Esophagus muscularis mucosa (tissue), 4 donors: ENCODE results near the gene FAM187B. TPM values are rescaled to one million over a fixed set of nuclear protein-coding genes. Genes with fewer than 3 reads are reported as not detected.

Experiments
- DNase-seq: peaks from one replicate; pipeline ENCODE4 v3.0.0-alpha.2; 2017; ENCODE audit errors: extremely low spot score
- H3K27ac ChIP-seq, 4 donors: fragments of 200-600 bp; sonication (generic); replicated peaks in 1 of 4; 1 replicate in 3 of 4; 2 replicates in 1 of 4; pipeline ENCODE4 v1.5.1; 2016 to 2019; ENCODE audit warnings: mild to moderate bottlenecking in 1 of 4
- H3K27me3 ChIP-seq, 4 donors: fragments of 200-600 bp; sonication (generic); one replicate each; pipeline versions ENCODE4 v1.5.1 to v1.6.0; 2016 to 2019
- H3K36me3 ChIP-seq, 4 donors: fragments of 200-600 bp; sonication (generic); one replicate each; pipeline ENCODE4 v1.5.1; 2016 to 2019
- H3K4me1 ChIP-seq, 4 donors: fragments of 200-600 bp; sonication (generic); one replicate each; pipeline ENCODE4 v1.5.1; 2016 to 2019
- H3K4me3 ChIP-seq, 4 donors: fragments of 200-600 bp; sonication (generic); 1 replicate in 2 of 4; 2 replicates in 2 of 4; pipeline ENCODE4 v1.5.1; 2016 to 2019; ENCODE audit warnings: mild to moderate bottlenecking in 4 of 4, moderate library complexity in 1 of 4
- H3K9me3 ChIP-seq, 4 donors: fragments of 200-600 bp; sonication (generic); 1 replicate in 3 of 4; 2 replicates in 1 of 4; pipeline ENCODE4 v1.5.1; 2016 to 2019
- EP300 ChIP-seq: sonication (generic); formaldehyde crosslinking; IDR thresholded peaks from one replicate; pipeline ENCODE4 v1.6.1; 2017; ENCODE audit warnings: antibody characterized with exemption
- POLR2A ChIP-seq: fragments of 450-650 bp; IDR thresholded peaks from one replicate; pipeline ENCODE4 v1.6.1; 2017; ENCODE audit warnings: antibody characterized with exemption, moderate library complexity, mild to moderate bottlenecking, low read depth
- POLR2AphosphoS5 ChIP-seq, 2 donors: sonication (generic); formaldehyde crosslinking; IDR thresholded peaks; one replicate each; pipeline ENCODE4 v1.6.1; 2017; ENCODE audit warnings: antibody characterized with exemption in 2 of 2
- WGBS: methylation state at CpG from one replicate; pipeline ENCODE4 v1.1.5; 2018; 5-methylcytosine and 5-hydroxymethylcytosine counted together
- intact Hi-C: fragments of 100-400 bp; cut with DNase I; formaldehyde crosslinking; loops from one replicate; pipeline ENCODE4 v1.15.1; 2023
- total RNA-seq, 4 donors: library from RNA; depleted of rRNA; stranded (reverse); fragments of >200 nt; gene quantifications; one replicate each; pipeline versions ENCODE4 v1.1.0 to v1.2.1, GENCODE V29; 2016
- TF ChIP-seq, protein P1 (sequence below), 3 experiments: fragments of 200-600 bp in 2 of 3; fragments of 450-650 bp in 1 of 3; sonication (generic) in 2 of 3; IDR thresholded peaks; one replicate each; pipeline ENCODE4 v1.5.1; 2017 to 2019; ENCODE audit warnings: antibody characterized with exemption in 3 of 3, mild to moderate bottlenecking in 2 of 3, moderate library complexity in 1 of 3

FAM187B gene
- total RNA-seq, 4 donors from 2014 or later = not detected

DNA sequence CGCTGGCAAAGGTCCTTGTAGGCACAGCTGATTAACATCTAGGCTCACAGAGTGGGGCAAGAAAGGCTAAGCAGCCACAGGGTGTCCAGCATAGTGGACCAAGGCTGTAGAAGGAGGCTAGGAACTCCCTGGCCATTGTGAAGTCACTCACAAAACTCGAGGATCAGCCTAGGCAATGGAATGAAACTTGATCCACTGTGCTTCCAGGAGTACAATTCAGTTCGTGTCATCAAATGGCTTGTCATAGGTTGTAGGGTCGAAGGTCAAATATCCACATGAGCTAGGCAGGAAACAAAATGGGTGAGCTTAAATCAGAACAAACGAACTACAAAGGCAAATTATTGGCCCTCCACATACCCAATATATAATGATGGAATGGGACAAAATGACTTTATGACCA lies 4.4 kb upstream of the FAM187B start:
- Histone ChIP-seq H3K4me1 (no peaks in the 10 kb centered on the region), H3K36me3 (no peaks in the 10 kb centered on the region), H3K9me3 (peaks cover 0 to 5% (median 0%) of the 10 kb centered on the region in 4 donors), H3K27ac (no peak overlapping the region), H3K4me3 (no peak overlapping the region), H3K27me3 (peaks cover 0 to 5% (median 0%) of the 10 kb centered on the region in 4 donors)
- TF ChIP-seq EP300 = no peak
- TF ChIP-seq POLR2A = no peak
- TF ChIP-seq, protein P1, sequence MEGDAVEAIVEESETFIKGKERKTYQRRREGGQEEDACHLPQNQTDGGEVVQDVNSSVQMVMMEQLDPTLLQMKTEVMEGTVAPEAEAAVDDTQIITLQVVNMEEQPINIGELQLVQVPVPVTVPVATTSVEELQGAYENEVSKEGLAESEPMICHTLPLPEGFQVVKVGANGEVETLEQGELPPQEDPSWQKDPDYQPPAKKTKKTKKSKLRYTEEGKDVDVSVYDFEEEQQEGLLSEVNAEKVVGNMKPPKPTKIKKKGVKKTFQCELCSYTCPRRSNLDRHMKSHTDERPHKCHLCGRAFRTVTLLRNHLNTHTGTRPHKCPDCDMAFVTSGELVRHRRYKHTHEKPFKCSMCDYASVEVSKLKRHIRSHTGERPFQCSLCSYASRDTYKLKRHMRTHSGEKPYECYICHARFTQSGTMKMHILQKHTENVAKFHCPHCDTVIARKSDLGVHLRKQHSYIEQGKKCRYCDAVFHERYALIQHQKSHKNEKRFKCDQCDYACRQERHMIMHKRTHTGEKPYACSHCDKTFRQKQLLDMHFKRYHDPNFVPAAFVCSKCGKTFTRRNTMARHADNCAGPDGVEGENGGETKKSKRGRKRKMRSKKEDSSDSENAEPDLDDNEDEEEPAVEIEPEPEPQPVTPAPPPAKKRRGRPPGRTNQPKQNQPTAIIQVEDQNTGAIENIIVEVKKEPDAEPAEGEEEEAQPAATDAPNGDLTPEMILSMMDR (IDR thresholded peaks at IDR 0.05) = no peak
- TF ChIP-seq POLR2AphosphoS5 (IDR thresholded peaks at IDR 0.05) = no peak
- intact Hi-C loops = no loop called here
- WGBS = 65% methylated on average over 4 of the region's 5 CpGs
- peak; percentile 86 for DNase-seq

DNA sequence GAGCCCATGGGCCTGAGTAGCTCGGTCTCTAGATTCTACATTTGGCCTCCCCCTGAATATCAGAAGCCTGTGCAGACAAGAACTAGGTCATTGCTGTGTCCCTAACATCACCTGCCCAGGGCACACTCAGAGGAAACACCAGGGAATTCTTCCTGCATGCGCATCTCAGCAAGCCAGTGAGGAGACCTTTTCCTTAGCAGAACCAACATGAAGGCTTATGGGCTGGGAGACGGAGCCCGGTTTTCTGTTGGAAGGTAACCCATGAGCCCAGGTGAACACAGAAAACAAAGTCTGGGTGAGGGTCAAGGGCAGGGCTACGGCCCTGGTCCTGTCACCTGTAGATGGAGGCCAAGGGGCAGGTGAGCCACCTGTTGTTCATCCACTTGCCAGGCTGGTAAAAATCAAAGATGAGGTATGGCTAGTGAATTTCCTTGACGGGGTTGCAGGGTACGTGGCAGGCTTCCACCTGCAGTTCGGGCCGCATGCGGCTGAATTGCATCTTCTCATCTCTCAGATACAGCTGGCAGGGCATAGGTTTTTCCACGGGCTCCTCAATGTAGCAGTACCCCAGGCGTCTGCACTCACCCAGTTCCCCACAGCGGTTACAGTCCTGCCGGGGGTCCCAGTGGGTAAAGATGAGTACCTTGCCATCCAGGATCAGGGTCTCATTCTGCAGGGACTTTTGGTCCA lies 3.6 kb upstream of the FAM187B start:
- TF ChIP-seq POLR2AphosphoS5 (IDR thresholded peaks at IDR 0.05) (no peak), EP300 (no peak), POLR2A (no peak)
- TF ChIP-seq, protein P1 (IDR thresholded peaks at IDR 0.05) = no peak
- WGBS = 88% methylated on average over 13 of the region's 14 CpGs
- H3K4me3 ChIP-seq = no peak overlapping the region
- no peaks in the 10 kb centered on the region for H3K4me1 ChIP-seq
- DNase-seq = peak; percentile 87
- no peak overlapping the region for H3K27ac ChIP-seq
- H3K27me3 ChIP-seq = peaks cover 0 to 5% (median 0%) of the 10 kb centered on the region in 4 donors
- peaks cover 0 to 5% (median 0%) of the 10 kb centered on the region in 4 donors for H3K9me3 ChIP-seq
- intact Hi-C loops = no loop called here
- H3K36me3 ChIP-seq = no peaks in the 10 kb centered on the region

DNA sequence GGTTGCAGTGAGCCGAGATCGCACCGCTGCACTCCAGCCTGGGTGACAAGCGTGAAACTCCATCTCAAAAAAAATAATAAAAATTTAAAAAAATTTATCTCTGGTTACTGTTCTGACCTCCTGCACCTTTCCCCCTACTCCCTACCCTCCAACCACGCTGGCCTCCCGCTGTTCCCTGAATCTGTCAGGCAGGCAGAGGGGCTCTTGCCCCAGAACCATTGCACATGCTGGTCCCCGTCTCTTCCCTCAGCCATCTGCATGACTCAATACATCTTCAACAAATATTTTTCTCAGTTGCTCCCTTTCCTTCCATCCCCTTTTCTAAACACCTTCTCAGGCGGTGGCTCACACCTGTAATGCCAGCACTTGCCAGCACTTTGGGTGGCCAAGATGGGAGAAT lies 1.1 kb upstream of the FAM187B start:
- DNase-seq = peak; percentile 21
- TF ChIP-seq POLR2AphosphoS5 (IDR thresholded peaks at IDR 0.05) (no peak), EP300 (no peak), POLR2A (no peak)
- TF ChIP-seq, protein P1 (IDR thresholded peaks at IDR 0.05) = no peak
- H3K27me3 ChIP-seq = peaks cover 0 to 22% (median 0%) of the 10 kb centered on the region in 4 donors
- H3K36me3 ChIP-seq = no peaks in the 10 kb centered on the region
- no peak overlapping the region for H3K4me3 ChIP-seq
- intact Hi-C loops = no loop called here
- peaks cover 0 to 7% (median 2%) of the 10 kb centered on the region in 4 donors for H3K4me1 ChIP-seq
- WGBS = 93% methylated on average over 8 of the region's 8 CpGs
- peaks cover 0 to 2% (median 0%) of the 10 kb centered on the region in 4 donors for H3K9me3 ChIP-seq
- H3K27ac ChIP-seq = no peak overlapping the region

DNA sequence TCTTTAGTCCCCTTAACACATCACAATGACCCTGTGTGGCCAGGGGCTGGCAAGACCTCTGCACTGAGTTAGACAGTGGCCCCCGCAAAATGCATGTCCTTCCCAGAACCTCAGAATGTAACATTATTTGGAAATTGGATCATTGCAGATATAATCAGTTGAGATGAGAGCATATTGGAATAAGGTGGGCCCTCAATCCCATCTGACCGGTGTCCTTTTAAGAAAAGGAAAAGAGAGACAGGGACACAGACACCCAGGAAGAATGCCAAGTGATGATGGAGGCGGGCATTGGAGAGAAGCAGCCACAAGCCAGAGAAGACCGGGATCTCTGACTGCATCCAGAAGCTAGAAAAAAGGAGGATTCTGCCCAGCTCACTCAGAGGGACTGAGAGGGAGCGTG lies 1.8 kb downstream of the FAM187B start:
- Histone ChIP-seq H3K36me3 (no peaks in the 10 kb centered on the region), H3K4me3 (no peak overlapping the region), H3K9me3 (peaks cover 0 to 6% (median 0%) of the 10 kb centered on the region in 4 donors), H3K4me1 (peaks cover 0 to 9% (median 2%) of the 10 kb centered on the region in 4 donors), H3K27me3 (peaks cover 0 to 41% (median 0%) of the 10 kb centered on the region in 4 donors), H3K27ac (no peak overlapping the region)
- 91% methylated on average over 5 of the region's 5 CpGs for WGBS
- TF ChIP-seq POLR2A (no peak), POLR2AphosphoS5 (IDR thresholded peaks at IDR 0.05) (no peak), EP300 (no peak)
- TF ChIP-seq, protein P1 (IDR thresholded peaks at IDR 0.05) = no peak
- intact Hi-C loops = no loop called here
- DNase-seq = peak; percentile 68
